DND-41 (cell line): ENCODE measurements around the gene CTTNBP2.

ENCODE experiments used
- CTCF ChIP-seq: IDR thresholded peaks from 2 replicates; pipeline ENCODE4 v1.5.1; 2012; ENCODE audit warnings: borderline replicate concordance, low read length, moderate library complexity, mild to moderate bottlenecking; ENCODE audit not compliant: poor library complexity, severe bottlenecking; ENCODE audit errors: extremely low read depth
- EZH2 ChIP-seq: IDR thresholded peaks from 3 replicates; pipeline ENCODE4 v1.6.1; 2012; ENCODE audit warnings: borderline replicate concordance, low read depth, mild to moderate bottlenecking, moderate library complexity, low read length, inconsistent platforms; ENCODE audit not compliant: severe bottlenecking

- TF ChIP-seq EZH2: no peak
- TF ChIP-seq CTCF: no peak
Observed at GRCh38 chr7:117808910-117809705, 64.1 kb downstream of the CTTNBP2 start.
